Hepatocyte (in vitro differentiated cells): ENCODE data around the gene TBC1D2.

Experiments used
- CTCF ChIP-seq: fragments of 200-600 bp; sonication (generic); IDR thresholded peaks from 2 replicates; pipeline ENCODE4 v1.5.1; 2016; ENCODE audit warnings: antibody characterized with exemption, mild to moderate bottlenecking; ENCODE audit not compliant: poor library complexity
- EZH2 ChIP-seq: fragments of 200-600 bp; sonication (generic); IDR thresholded peaks from 2 replicates; pipeline ENCODE4 v1.6.1; 2016; ENCODE audit warnings: antibody characterized with exemption, mild to moderate bottlenecking, borderline replicate concordance

- TF ChIP-seq CTCF (no peak), EZH2 (no peak)
Measured at GRCh38 chr9:98284754-98285153, 29.3 kb upstream of the TBC1D2 start.
